ENCODE results near the gene FLT3. TPM values are rescaled to one million over a fixed set of nuclear protein-coding genes. Genes with fewer than 3 reads are reported as not detected.
A peak's percentile ranks its signal among the peaks of the same experiment; 100 is the strongest.

FLT3 gene
- total and polyA plus RNA-seq, 2 of the 13 experiments (the other 11 are each of a cell fraction or from before 2014, with no cell fraction given): not detected

DNA sequence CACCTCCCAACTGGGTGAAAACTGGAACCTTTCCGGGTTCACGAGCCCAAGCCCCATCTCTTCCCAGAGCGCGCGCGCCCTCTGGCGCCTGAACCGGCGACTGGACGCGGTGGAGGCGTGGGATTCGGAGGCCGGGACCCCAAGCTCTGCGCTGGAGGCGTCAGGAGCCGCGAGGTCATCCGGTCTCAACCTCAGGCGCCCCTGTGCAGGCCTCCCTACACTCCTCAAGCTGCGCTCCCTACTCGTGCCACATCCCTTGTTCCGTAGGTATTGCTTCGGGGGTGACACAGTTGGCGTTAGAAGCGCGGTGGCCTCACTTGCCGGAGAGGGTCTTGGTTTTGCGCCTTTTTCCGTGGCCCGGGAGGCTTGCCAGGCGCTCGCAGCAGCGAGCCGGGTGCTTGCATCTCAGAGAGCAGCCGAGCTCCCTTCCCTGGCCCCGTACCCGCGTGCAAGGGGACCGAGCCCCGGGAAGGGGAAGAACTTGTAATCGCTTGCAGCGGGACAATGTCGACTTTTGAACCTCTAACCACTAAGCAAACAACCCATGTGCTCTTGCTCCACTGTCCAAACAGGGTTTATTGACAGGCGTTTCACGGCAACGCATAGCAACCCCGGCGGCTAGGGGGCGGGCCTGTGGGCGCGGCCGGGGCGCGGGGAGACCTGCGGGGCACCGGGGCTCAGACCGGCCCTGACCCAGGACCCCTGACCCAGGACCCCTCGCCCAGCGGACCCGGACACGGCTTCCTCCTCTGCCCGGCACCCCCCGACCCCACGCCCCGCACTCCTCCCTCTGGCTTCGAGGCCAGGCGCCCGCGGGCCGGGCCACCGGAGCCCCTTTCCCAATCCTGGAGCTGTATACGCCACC lies 139.8 kb downstream of the FLT3 start (continued):
- TF ChIP-seq ATF6 (CRISPR knock-in tag; conservative IDR thresholded peaks at IDR 0.05) (no peak), ZBTB7A (CRISPR knock-in tag; IDR thresholded peaks at IDR 0.05) (peak; percentile 71), ZSCAN12 (CRISPR knock-in tag; IDR thresholded peaks at IDR 0.05) (no peak), MYC (CRISPR knock-in tag; IDR thresholded peaks at IDR 0.05; ENCODE audit: borderline replicate concordance) (peak; percentile 93), HOXA7 (CRISPR knock-in tag; IDR thresholded peaks at IDR 0.05) (0 out of 2 replicates have a peak, but pooled peaks have one; percentile 32), NFYC (CRISPR knock-in tag; IDR thresholded peaks at IDR 0.05) (no peak), ZNF180 (CRISPR knock-in tag; IDR thresholded peaks at IDR 0.05; ENCODE audit: borderline replicate concordance, low read depth) (no peak), ELF1 (CRISPR knock-in tag; IDR thresholded peaks at IDR 0.05) (no peak; the same call in none of the 2 replicates), ELK4 (CRISPR knock-in tag; IDR thresholded peaks at IDR 0.05; ENCODE audit: borderline replicate concordance) (no peak), ZNF737 (CRISPR knock-in tag; IDR thresholded peaks at IDR 0.05; ENCODE audit: borderline replicate concordance) (no peak; the same call in 1 of the 2 replicates), DNMT3B (CRISPR knock-in tag; conservative IDR thresholded peaks at IDR 0.05) (no peak), BORCS8-MEF2B (CRISPR knock-in tag; IDR thresholded peaks at IDR 0.05) (no peak; the same call in 1 of the 2 replicates), ZNF550 (CRISPR knock-in tag; IDR thresholded peaks at IDR 0.05; ENCODE audit: borderline replicate concordance) (no peak), ATAD3A (CRISPR knock-in tag; IDR thresholded peaks at IDR 0.05) (no peak), RBM39 (IDR thresholded peaks at IDR 0.05; ENCODE audit: low read depth, low read length, poor library complexity, severe bottlenecking) (peak; percentile 74), TOPORS (CRISPR knock-in tag; IDR thresholded peaks at IDR 0.05) (peak; percentile 95)
- TF ChIP-seq, protein P1, sequence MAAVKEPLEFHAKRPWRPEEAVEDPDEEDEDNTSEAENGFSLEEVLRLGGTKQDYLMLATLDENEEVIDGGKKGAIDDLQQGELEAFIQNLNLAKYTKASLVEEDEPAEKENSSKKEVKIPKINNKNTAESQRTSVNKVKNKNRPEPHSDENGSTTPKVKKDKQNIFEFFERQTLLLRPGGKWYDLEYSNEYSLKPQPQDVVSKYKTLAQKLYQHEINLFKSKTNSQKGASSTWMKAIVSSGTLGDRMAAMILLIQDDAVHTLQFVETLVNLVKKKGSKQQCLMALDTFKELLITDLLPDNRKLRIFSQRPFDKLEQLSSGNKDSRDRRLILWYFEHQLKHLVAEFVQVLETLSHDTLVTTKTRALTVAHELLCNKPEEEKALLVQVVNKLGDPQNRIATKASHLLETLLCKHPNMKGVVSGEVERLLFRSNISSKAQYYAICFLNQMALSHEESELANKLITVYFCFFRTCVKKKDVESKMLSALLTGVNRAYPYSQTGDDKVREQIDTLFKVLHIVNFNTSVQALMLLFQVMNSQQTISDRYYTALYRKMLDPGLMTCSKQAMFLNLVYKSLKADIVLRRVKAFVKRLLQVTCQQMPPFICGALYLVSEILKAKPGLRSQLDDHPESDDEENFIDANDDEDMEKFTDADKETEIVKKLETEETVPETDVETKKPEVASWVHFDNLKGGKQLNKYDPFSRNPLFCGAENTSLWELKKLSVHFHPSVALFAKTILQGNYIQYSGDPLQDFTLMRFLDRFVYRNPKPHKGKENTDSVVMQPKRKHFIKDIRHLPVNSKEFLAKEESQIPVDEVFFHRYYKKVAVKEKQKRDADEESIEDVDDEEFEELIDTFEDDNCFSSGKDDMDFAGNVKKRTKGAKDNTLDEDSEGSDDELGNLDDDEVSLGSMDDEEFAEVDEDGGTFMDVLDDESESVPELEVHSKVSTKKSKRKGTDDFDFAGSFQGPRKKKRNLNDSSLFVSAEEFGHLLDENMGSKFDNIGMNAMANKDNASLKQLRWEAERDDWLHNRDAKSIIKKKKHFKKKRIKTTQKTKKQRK (IDR thresholded peaks at IDR 0.05; ENCODE audit: low read length): no peak
- TF ChIP-seq, protein P2, sequence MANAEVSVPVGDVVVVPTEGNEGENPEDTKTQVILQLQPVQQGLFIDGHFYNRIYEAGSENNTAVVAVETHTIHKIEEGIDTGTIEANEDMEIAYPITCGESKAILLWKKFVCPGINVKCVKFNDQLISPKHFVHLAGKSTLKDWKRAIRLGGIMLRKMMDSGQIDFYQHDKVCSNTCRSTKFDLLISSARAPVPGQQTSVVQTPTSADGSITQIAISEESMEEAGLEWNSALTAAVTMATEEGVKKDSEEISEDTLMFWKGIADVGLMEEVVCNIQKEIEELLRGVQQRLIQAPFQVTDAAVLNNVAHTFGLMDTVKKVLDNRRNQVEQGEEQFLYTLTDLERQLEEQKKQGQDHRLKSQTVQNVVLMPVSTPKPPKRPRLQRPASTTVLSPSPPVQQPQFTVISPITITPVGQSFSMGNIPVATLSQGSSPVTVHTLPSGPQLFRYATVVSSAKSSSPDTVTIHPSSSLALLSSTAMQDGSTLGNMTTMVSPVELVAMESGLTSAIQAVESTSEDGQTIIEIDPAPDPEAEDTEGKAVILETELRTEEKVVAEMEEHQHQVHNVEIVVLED (CRISPR knock-in tag; IDR thresholded peaks at IDR 0.05; ENCODE audit: borderline replicate concordance): no peak; the same call in 1 of the 2 replicates
- TF ChIP-seq, protein P3, sequence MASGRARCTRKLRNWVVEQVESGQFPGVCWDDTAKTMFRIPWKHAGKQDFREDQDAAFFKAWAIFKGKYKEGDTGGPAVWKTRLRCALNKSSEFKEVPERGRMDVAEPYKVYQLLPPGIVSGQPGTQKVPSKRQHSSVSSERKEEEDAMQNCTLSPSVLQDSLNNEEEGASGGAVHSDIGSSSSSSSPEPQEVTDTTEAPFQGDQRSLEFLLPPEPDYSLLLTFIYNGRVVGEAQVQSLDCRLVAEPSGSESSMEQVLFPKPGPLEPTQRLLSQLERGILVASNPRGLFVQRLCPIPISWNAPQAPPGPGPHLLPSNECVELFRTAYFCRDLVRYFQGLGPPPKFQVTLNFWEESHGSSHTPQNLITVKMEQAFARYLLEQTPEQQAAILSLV (CRISPR knock-in tag; IDR thresholded peaks at IDR 0.05; ENCODE audit: borderline replicate concordance): peak; percentile 90; the same call in 1 of the 2 replicates
